ENCODE data around the gene RIMS3.

RIMS3 gene

DNA sequence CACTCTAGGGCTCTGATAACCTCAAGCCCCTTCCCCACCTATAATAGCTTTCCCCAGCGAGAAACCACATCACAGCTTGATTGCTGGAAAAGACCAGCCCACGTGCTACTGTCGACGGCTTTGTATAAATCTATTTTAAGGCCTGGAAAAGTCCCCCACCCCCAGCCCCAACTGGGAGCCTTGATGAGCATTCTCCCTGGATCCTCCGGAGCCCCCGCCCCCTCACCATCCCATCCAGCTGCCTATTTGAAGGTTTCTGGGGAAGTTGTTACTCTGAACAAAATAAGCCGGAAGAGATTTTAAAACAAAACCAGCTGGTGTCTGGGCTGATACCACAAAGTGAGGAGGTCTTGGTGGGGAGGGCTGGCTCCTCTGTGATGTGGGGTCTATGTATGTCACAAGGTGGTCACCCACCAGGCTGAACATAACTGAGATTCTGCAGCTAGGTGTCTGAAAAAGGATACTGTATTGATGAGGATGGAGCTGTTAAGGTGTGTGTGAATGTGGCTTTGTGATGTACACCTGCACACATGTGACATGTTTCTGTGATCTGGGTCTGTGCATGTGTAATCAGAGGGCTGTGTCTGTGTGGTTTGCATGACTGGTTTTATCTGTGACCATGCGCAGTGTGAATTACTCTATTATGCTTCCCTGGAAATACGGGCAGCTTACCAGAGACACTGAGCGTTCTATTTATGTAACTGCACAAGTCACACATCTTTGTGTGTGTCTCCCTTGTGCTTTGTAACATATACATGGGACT is 25.0 kb downstream of the RIMS3 start:
- no peak overlapping the region for H3K4me3 ChIP-seq (ENCODE audit: low read length)
- TF ChIP-seq, protein P1, sequence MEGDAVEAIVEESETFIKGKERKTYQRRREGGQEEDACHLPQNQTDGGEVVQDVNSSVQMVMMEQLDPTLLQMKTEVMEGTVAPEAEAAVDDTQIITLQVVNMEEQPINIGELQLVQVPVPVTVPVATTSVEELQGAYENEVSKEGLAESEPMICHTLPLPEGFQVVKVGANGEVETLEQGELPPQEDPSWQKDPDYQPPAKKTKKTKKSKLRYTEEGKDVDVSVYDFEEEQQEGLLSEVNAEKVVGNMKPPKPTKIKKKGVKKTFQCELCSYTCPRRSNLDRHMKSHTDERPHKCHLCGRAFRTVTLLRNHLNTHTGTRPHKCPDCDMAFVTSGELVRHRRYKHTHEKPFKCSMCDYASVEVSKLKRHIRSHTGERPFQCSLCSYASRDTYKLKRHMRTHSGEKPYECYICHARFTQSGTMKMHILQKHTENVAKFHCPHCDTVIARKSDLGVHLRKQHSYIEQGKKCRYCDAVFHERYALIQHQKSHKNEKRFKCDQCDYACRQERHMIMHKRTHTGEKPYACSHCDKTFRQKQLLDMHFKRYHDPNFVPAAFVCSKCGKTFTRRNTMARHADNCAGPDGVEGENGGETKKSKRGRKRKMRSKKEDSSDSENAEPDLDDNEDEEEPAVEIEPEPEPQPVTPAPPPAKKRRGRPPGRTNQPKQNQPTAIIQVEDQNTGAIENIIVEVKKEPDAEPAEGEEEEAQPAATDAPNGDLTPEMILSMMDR (IDR thresholded peaks at IDR 0.05; ENCODE audit: insufficient read depth, low read depth, low read length, missing control alignments) = no peak
- no peak for DNase-seq (ENCODE audit: low read depth)

DNA sequence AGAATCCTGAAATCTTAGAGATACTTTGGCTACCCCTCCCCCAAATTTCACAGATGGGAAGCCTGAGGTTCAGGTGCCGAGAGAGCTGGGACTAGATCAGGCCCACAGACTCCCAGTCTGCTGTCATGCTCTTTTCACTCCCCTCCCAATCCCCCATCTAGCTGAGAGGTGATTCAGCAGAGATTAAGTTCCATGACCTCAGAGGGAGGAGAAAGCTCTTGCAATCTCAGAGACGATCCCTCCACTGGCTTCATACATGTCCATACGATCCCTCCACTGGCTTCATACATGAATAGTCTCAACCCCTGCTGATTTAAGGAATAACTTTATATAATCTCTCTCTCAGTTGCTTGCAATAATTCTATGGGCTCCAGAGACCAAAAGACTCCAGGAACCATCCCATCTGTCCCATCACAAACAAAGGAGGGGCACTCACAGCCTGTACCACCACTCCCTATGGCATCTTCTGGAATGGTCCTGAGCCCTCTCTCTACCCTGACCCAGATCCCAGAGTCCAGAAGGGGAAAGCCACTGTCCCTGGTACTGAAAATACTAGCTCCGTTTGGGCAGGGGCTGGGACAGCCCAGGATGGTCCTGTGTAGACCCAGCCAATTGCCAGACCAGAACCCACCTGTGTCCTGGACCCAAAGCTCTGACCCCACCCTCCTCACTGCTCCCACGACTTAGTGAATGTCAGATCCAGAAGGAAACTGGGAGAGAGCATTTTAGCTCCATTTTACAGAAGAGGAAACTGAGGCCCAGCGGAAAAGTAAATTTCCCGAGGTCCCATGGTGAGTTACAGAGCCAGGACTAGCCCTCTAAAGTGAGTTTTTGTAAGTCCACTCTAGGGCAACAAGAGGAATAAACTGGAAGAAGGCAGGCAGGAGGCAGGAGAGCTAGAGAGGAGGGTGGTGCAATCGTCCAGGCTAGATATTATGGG is 27.1 kb downstream of the RIMS3 start:
- peak; percentile 18 for DNase-seq (ENCODE audit: low read depth)
- TF ChIP-seq, protein P1 (IDR thresholded peaks at IDR 0.05; ENCODE audit: insufficient read depth, low read depth, low read length, missing control alignments) = no peak
- H3K4me3 ChIP-seq (ENCODE audit: low read length) = no peak overlapping the region

DNA sequence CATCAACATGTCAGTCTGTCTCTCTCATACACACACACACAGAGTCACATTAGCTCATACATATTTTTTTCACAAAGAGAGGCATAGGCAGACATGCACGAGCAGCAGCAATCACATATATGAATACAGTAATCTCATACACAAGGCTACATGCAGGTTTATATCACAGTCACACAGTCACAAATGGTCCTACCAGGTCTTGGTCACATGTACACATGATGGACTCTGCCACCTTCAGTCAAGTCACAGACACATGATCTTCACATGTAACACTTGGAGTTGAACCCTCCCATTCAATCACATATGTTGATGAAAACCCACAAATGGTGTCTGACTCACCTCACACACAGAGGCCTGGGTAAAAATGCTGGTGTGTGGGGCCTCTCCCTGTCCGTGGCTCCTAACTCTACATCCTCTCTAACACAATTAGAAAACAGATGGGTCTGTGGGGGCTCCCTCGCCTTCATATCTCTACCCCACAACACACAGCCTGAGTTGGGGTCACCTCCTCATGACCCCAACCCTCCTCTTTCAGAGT is 27.9 kb downstream of the RIMS3 start:
- DNase-seq (ENCODE audit: low read depth) = no peak
- no peak overlapping the region for H3K4me3 ChIP-seq (ENCODE audit: low read length)
- TF ChIP-seq, protein P1 (IDR thresholded peaks at IDR 0.05; ENCODE audit: insufficient read depth, low read depth, low read length, missing control alignments) = no peak

DNA sequence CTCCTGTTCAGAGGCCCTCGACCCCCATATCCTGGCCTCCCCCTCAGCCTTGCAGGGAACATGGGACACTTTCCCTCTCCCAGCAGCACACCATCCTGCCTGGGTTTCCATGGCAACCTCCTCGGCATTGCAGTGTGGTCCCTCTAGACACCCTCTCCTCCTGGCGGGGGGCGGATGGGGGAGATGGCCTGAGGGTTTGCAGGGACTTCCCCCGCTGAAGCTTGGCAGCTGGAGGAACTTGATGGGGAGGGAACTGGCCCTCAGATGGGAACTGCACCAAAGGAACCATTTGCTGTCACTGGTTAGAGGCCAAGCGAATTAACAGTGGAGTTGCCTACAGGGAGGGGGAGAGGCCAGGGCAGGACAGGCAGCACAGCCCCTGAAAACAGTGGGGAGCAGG is 28.7 kb downstream of the RIMS3 start:
- no peak overlapping the region for H3K4me3 ChIP-seq (ENCODE audit: low read length)
- TF ChIP-seq, protein P1 (IDR thresholded peaks at IDR 0.05; ENCODE audit: insufficient read depth, low read depth, low read length, missing control alignments) = no peak
- no peak for DNase-seq (ENCODE audit: low read depth)

DNA sequence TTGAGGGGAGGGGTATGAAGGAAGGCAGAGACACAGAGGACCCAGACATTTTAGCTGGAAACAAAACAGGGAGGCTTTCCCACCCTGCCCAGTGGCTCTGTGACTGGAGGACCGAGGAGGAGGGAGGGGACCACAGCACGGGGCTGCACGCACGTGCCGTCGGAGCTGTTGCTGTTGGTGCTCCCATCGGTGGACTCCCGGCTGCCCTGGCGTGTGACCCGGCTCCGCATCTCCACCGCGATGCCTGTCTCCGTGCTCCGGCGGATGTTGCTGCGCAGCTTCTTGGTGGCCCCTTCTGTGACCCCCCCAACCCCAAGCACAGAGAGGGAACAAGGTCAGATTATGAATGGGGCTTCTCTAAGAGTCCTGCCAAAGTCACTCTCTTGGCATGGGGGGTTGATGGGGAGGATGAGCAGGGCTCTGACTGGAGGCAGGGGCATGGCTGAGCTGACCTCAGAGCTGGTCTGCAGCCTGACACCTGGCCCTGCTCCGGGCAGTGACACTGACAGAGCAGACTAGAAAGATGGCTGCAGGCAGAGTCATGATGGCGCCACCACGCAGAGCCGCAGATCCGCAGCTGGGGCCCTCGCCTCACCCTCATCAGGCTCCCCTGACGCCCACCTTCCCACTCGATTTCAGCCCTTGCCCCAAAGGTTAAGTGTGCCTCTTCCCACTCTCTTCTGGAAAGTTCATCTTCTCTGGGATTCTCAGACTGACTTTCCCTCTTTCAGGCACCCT is 29.6 kb downstream of the RIMS3 start:
- no peak overlapping the region for H3K4me3 ChIP-seq (ENCODE audit: low read length)
- no peak for DNase-seq (ENCODE audit: low read depth)
- TF ChIP-seq, protein P1 (IDR thresholded peaks at IDR 0.05; ENCODE audit: insufficient read depth, low read depth, low read length, missing control alignments) = no peak

DNA sequence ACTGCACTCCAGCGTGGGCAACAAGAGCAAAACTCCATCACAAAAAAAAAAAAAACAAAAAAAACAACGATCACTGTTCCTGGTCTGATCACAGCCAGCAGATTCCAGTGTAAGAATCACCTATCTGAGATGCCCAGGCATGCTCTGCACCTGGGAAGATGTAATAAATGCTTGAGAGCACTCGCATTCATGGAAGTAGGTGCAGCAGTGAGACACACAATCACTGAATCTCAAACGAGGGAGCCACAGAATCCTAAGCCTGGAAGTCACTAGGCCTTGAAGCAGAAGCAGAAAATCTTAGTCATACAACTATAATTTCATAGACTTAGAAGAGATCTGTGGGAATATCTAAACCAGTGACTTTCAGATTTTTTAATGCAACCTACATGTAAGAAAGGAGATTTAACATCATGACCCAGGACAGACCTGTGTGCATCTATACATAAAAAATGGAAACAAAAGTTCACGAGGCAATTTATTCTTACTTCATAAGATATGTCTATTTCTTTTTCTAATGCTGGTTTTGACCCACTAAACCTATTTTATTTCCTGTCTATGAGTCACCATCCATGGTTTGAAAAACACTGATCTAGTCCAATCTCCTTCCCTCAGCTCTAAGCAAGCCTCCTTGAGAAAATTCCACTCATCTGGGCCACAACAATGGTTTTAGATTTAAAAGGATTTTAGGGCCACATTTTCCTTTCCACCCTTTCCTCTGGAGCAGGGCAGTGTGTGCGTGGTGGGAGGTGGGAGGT is 30.4 kb downstream of the RIMS3 start:
- DNase-seq (ENCODE audit: low read depth) = peak; percentile 72
- TF ChIP-seq, protein P1 (IDR thresholded peaks at IDR 0.05; ENCODE audit: insufficient read depth, low read depth, low read length, missing control alignments) = no peak

More for the DNA sequence above, 30.4 kb downstream of the RIMS3 start:
- no peak overlapping the region for H3K4me3 ChIP-seq (ENCODE audit: low read length)

Data from epithelial cell of esophagus (primary cell).